Measurements from ENCODE around the gene SPATA2. TPM values are rescaled to one million over a fixed set of nuclear protein-coding genes. Genes with fewer than 3 reads are reported as not detected.

The SPATA2 gene
- total and polyA plus RNA-seq, 2 of the 13 experiments (the other 11 are each of a cell fraction or from before 2014, with no cell fraction given) = 3.2 to 8.7 TPM

GRCh38 chr20:49915380-49916145 lies at the start of gene SPATA2 (continued):
- TF ChIP-seq ATF6 (CRISPR knock-in tag; conservative IDR thresholded peaks at IDR 0.05) = 0 out of 2 replicates have a peak, but pooled peaks have one; percentile 85
- no peak for TF ChIP-seq RARG (CRISPR knock-in tag; IDR thresholded peaks at IDR 0.05; ENCODE audit: low read depth)
- TF ChIP-seq, protein P1, sequence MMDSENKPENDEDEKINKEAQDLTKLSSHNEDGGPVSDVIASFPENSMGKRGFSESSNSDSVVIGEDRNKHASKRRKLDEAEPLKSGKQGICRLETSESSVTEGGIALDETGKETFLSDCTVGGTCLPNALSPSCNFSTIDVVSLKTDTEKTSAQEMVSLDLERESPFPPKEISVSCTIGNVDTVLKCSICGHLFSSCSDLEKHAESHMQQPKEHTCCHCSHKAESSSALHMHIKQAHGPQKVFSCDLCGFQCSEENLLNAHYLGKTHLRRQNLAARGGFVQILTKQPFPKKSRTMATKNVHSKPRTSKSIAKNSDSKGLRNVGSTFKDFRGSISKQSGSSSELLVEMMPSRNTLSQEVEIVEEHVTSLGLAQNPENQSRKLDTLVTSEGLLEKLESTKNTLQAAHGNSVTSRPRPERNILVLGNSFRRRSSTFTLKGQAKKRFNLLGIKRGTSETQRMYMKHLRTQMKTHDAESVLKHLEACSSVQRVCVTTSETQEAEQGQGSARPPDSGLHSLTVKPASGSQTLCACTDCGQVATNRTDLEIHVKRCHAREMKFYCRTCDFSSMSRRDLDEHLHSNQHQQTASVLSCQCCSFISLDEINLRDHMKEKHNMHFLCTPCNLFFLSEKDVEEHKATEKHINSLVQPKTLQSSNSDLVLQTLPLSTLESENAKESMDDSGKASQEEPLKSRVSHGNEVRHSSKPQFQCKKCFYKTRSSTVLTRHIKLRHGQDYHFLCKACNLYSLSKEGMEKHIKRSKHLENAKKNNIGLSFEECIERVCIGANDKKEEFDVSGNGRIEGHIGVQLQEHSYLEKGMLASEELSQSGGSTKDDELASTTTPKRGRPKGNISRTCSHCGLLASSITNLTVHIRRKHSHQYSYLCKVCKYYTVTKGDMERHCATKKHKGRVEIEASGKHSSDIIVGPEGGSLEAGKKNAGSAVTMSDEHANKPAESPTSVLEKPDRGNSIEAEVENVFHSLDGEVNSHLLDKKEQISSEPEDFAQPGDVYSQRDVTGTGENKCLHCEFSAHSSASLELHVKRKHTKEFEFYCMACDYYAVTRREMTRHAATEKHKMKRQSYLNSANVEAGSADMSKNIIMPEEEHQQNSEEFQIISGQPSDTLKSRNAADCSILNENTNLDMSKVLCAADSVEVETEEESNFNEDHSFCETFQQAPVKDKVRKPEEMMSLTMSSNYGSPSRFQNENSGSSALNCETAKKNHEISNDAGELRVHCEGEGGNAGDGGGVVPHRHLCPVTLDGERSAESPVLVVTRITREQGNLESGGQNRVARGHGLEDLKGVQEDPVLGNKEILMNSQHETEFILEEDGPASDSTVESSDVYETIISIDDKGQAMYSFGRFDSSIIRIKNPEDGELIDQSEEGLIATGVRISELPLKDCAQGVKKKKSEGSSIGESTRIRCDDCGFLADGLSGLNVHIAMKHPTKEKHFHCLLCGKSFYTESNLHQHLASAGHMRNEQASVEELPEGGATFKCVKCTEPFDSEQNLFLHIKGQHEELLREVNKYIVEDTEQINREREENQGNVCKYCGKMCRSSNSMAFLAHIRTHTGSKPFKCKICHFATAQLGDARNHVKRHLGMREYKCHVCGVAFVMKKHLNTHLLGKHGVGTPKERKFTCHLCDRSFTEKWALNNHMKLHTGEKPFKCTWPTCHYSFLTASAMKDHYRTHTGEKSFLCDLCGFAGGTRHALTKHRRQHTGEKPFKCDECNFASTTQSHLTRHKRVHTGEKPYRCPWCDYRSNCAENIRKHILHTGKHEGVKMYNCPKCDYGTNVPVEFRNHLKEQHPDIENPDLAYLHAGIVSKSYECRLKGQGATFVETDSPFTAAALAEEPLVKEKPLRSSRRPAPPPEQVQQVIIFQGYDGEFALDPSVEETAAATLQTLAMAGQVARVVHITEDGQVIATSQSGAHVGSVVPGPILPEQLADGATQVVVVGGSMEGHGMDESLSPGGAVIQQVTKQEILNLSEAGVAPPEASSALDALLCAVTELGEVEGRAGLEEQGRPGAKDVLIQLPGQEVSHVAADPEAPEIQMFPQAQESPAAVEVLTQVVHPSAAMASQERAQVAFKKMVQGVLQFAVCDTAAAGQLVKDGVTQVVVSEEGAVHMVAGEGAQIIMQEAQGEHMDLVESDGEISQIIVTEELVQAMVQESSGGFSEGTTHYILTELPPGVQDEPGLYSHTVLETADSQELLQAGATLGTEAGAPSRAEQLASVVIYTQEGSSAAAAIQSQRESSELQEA (CRISPR knock-in tag; IDR thresholded peaks at IDR 0.05; ENCODE audit: not compliant biosample characterization) = no peak
- TF ChIP-seq, protein P2, sequence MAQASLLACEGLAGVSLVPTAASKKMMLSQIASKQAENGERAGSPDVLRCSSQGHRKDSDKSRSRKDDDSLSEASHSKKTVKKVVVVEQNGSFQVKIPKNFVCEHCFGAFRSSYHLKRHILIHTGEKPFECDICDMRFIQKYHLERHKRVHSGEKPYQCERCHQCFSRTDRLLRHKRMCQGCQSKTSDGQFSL (CRISPR knock-in tag; IDR thresholded peaks at IDR 0.05) = no peak
- TF ChIP-seq PRPF4 (IDR thresholded peaks at IDR 0.05; ENCODE audit: low read depth, low read length, poor library complexity, severe bottlenecking) = no peak
- peak; percentile 67; the same call in 1 of the 2 replicates for TF ChIP-seq ZNF362 (CRISPR knock-in tag; IDR thresholded peaks at IDR 0.05; ENCODE audit: borderline replicate concordance)
- peak; percentile 96 for TF ChIP-seq BORCS8-MEF2B (CRISPR knock-in tag; IDR thresholded peaks at IDR 0.05)
- 0 out of 2 replicates have a peak, but pooled peaks have one; percentile 85 for TF ChIP-seq KLF13 (CRISPR knock-in tag; IDR thresholded peaks at IDR 0.05)
- peak; percentile 96 for TF ChIP-seq ZNF747 (CRISPR knock-in tag; IDR thresholded peaks at IDR 0.05; ENCODE audit: borderline replicate concordance)
- no peak for TF ChIP-seq ZNF496 (CRISPR knock-in tag; IDR thresholded peaks at IDR 0.05; ENCODE audit: insufficient replicate concordance)
- TF ChIP-seq, protein P3, sequence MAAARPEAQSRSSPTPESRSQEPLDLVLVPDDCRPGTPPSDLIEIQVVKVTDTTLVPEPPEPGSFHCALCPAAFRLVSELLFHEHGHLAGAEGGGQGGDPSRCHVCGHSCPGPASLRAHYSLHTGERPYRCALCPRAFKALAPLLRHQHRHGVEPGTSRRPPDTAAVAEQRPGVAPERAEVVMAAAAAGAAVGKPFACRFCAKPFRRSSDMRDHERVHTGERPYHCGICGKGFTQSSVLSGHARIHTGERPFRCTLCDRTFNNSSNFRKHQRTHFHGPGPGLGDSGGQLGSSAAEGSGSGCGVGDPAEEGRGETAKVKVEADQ (CRISPR knock-in tag; IDR thresholded peaks at IDR 0.05; ENCODE audit: borderline replicate concordance) = peak; percentile 66; the same call in 1 of the 2 replicates
- TF ChIP-seq HNRNPL (IDR thresholded peaks at IDR 0.05; ENCODE audit: low read depth, low read length) = 0 out of 2 replicates have a peak, but pooled peaks have one; percentile 11

Measured in HepG2 (cell line).